Measurements from ENCODE around the gene LRRC40.

- TF ChIP-seq CTCF (IDR thresholded peaks at IDR 0.05) (no peak), POLR2AphosphoS5 (IDR thresholded peaks at IDR 0.05) (no peak), POLR2A (IDR thresholded peaks at IDR 0.05; ENCODE audit: low read depth) (no peak), EP300 (IDR thresholded peaks at IDR 0.05) (no peak)
These were observed 41.0 kb downstream of the LRRC40 start for GRCh38 chr1:70164350-70164749.

Data from esophagus muscularis mucosa (tissue), 4 donors.